GM12891 (cell line): ENCODE measurements around the gene COL17A1.
A peak's percentile ranks its signal among the peaks of the same experiment; 100 is the strongest.

ENCODE experiments used
- DNase-seq: peaks from one replicate; pipeline ENCODE4 v3.0.0; 2011; ENCODE audit warnings: low spot score; ENCODE audit not compliant: insufficient read length
- FAIRE-seq: peaks from 2 replicates; lab custom pipeline; 2011; peaks lifted over from hg19 to GRCh38; lab: Jason Lieb, UNC
- PAX5 ChIP-seq: IDR thresholded peaks from 2 replicates; pipeline ENCODE4 v1.6.1; 2011; ENCODE audit warnings: low read length, moderate library complexity, mild to moderate bottlenecking; ENCODE audit not compliant: insufficient read depth, severe bottlenecking
- POLR2A ChIP-seq: IDR thresholded peaks from 2 replicates; pipeline ENCODE4 v1.6.1; 2011; ENCODE audit warnings: low read depth, low read length, control low read depth
- POLR2AphosphoS5 ChIP-seq: IDR thresholded peaks from 2 replicates; pipeline ENCODE4 v1.6.1; 2011; ENCODE audit warnings: low read depth, low read length, control low read depth
- POU2F2 ChIP-seq: IDR thresholded peaks from 2 replicates; pipeline ENCODE4 v1.6.1; 2011; ENCODE audit warnings: low read depth, mild to moderate bottlenecking, control low read depth, low read length, moderate library complexity
- SPI1 ChIP-seq: IDR thresholded peaks from 2 replicates; pipeline ENCODE4 v1.6.1; 2011; ENCODE audit warnings: low read depth, low read length, control low read depth
- TAF1 ChIP-seq: IDR thresholded peaks from 2 replicates; pipeline ENCODE4 v1.6.1; 2011; ENCODE audit warnings: low read depth, low read length, control low read depth

COL17A1 gene

DNA sequence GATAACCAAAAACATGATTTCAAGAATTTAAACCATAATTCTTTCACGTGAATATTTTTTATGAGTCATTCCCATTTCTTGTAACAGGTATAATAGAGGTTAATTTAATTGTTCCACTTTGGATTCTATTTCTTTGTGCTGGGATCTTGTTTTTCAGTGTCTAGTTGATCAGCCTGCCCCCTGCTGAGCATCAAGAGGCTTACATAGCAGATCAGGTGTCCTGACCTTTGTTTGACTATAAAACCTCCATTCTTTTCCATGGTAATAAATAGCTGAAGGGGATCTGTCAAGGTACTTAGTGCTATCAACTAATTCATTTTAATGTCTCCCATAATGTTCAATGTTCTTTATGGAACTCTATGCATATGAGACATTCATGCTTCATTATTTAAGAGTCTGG lies 4.9 kb downstream of the COL17A1 start:
- FAIRE-seq (no peak), DNase-seq (no peak)
- TF ChIP-seq POU2F2: no peak
- no peak for TF ChIP-seq SPI1
- no peak for TF ChIP-seq TAF1
- no peak for TF ChIP-seq PAX5
- TF ChIP-seq POLR2A: no peak
- TF ChIP-seq POLR2AphosphoS5: no peak

DNA sequence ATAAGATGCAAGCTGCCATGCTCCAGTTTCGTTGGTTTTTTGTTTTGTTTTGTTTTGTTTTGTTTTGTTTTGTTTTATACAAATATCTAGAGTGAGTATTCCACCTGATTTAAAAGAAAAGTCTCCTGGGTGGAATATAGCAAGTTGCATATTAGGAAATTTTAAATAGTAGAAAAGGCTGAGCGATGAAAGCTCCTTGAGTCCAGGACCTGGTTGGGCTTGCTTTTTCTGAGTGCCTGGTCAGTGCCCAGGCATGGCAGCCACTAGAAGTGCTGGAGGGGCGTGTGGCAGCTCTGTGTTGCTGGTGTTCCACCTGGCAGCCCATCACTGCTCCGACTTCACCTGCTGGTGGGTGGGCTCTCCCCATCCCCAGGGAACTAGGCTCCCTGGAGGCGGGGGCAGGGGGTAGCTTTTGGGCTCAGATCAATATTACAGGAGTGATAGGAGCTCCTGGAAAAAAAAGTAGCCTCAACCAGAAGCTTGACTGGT lies 8.0 kb downstream of the COL17A1 start:
- FAIRE-seq (no peak), DNase-seq (no peak)
- TF ChIP-seq POU2F2: no peak
- no peak for TF ChIP-seq PAX5
- no peak for TF ChIP-seq SPI1
- TF ChIP-seq POLR2AphosphoS5: no peak
- TF ChIP-seq TAF1: no peak
- TF ChIP-seq POLR2A: no peak

DNA sequence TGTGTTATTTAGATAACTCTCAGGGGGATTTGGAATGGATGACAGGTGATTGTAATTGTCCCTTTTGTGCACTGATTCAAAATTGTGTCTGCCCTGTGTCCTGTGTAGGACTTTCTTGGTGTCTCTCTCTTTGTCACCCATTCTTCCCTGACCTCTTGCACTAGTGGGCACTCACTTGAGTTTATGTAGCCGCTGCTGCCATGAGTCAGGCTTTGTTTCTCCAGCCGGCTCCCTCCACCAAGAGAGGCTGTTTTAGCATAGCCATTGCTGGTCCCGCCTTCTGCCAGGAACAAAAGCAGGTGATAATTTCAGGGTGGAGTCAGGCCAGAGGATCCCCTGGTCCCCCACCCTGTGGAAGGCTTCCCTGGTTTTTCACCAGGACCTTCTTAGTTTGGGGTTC lies 8.4 kb downstream of the COL17A1 start:
- no peak for DNase-seq
- TF ChIP-seq PAX5 (no peak), POU2F2 (no peak), SPI1 (no peak), POLR2A (no peak), POLR2AphosphoS5 (no peak), TAF1 (no peak)
- no peak for FAIRE-seq

DNA sequence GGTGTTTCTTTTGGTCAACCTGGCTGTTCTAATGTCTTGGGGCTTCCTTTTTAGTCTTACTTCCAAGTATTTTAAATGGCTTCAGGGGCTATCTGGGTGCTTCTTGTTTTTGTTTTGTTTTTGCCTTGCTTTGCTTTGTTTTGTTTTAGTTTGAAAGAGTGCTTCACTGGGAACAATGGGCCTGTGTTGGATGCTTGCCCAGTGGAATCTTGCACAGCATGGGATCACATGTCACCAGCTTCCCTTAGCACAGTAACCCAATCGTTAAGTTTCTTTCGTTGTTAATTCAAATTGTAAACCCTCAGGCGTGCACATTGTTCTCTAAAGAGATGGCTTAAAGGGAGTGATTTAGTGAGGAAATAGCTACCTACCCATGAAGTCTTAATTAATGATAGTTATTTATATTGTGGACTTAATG lies 8.9 kb downstream of the COL17A1 start:
- TF ChIP-seq POLR2AphosphoS5: no peak
- FAIRE-seq: no peak
- no peak for DNase-seq

DNA sequence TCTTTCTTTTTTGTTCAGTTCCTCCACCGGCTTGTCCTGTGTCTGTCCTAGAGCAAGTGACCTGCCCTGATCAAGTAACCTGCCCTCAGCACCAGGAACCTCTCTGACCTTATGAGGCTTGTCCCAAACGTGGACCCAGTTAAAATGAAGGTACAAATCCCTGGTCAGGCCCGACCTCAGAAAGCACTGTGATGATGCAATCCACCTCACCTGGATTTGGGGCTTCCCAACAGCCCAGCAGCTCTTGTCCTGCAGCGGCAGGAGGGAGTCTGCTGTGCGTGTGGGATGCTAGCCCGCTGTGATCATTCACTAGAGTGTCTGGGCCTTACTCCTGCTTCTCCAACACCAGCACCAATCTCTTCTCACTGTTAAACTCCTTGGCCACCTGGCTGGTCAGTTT lies 11.2 kb downstream of the COL17A1 start:
- no peak for FAIRE-seq
- DNase-seq: no peak
- TF ChIP-seq POLR2A (no peak), PAX5 (no peak), POLR2AphosphoS5 (no peak), TAF1 (no peak), POU2F2 (no peak), SPI1 (no peak)

DNA sequence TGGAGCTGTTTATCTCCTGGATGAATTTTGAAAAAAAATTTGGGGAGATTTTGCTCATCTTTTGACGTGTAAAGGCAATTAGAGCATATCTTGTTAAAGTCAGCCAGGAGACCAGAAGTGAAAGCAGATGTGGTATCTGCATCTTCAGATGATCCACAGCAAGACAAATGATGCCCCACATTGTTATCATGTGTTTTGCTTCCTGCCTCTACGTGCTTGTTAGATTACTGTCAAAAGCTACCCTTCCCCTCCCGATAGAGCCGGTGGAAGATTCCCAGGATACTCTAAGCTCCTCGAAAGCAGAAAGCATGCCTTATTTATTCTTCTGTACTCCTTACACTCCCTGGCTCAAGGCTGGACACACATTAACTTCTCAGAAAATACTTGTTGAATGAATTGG lies 12.9 kb downstream of the COL17A1 start:
- FAIRE-seq (no peak), DNase-seq (no peak)
- TF ChIP-seq PAX5: no peak
- no peak for TF ChIP-seq TAF1
- TF ChIP-seq SPI1: 0 out of 2 replicates have a peak, but pooled peaks have one; percentile 10

DNA sequence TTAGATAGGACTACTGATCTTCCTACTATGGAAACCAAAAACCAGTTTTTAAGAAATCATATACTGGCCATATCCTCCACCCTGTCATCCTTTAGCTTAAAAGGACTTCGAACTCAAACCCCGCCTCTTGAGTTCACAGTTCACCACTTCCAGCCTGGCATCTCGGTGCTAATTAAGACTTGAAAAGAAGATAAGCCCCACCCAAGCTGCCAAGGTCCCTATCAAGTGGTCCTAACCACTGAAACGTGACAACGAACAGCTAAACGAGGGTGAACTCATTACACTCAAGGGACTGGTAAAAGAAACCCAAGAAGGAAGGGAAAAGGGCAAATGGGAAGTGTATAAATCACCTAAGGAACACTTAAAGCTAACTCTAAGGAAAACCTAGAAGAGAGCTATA lies 16.1 kb downstream of the COL17A1 start:
- TF ChIP-seq PAX5 (no peak), POLR2A (no peak), POU2F2 (no peak), TAF1 (no peak), POLR2AphosphoS5 (no peak), SPI1 (no peak)
- DNase-seq (no peak), FAIRE-seq (no peak)

DNA sequence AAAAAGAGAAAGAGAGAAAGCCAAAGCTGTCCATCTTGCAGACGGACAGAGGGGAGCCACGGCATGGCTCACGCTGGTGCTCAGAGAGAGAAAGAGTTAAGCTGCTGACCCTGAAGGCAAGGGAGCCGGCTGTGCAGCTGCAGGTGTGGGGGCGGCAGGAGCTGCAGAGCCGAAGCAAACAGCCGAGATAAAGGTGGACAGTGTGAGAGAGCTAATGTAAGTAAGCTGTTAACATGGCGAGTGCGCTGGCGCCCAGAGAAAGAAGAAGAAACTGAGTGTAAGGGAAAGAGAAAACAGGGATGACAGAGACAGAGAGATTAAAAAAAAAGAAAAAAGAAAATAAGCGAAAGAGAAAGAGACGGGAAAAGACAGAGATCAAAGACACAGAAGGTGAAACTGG lies 18.2 kb downstream of the COL17A1 start:
- no peak for TF ChIP-seq POLR2AphosphoS5
- no peak for TF ChIP-seq PAX5
- no peak for TF ChIP-seq TAF1
- TF ChIP-seq POU2F2: no peak
- no peak for TF ChIP-seq SPI1
- TF ChIP-seq POLR2A: no peak
- FAIRE-seq: no peak
- DNase-seq: no peak

DNA sequence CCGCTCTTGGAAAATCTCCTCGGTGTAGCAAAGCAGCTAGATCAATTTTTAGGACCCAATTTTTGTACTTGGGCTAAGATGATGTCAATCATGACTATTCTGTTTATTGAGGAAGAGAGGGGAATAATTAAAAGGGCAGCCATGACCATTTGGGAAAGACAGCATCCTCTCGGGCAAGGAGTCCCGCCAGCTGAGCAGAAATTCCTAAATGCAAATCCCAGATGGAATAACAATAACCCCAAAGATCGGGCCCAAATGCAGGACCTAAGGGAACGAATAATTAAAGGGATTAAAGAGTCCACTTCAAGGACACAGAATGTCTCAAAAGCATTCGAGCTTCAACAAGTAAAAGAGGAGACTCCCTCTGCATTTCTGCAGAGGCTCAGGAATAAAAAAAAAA lies 18.7 kb downstream of the COL17A1 start:
- FAIRE-seq (no peak), DNase-seq (no peak)
- TF ChIP-seq POU2F2 (no peak), POLR2AphosphoS5 (no peak), PAX5 (no peak), SPI1 (no peak), TAF1 (no peak), POLR2A (no peak)

DNA sequence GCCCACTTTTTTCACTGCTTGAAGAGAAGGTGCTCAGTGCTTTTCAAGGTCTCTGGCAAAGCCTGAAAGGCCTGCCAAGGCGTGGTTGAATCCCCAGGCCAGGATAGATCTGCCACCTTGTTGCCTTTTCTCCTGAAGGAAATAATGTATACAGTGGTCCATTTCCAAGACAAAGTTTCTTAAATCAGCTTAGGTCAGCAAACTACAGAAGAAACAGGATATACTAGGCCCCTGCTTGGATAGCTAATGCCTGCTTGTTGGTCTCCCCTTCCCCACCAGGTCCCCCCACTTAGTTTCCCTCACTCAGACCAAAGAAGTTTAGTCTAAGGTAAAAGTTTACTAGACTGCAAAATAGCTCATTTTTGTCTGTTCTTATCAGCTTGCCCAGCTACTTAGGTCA lies 19.9 kb downstream of the COL17A1 start:
- no peak for TF ChIP-seq POLR2A
- no peak for DNase-seq
- no peak for FAIRE-seq

DNA sequence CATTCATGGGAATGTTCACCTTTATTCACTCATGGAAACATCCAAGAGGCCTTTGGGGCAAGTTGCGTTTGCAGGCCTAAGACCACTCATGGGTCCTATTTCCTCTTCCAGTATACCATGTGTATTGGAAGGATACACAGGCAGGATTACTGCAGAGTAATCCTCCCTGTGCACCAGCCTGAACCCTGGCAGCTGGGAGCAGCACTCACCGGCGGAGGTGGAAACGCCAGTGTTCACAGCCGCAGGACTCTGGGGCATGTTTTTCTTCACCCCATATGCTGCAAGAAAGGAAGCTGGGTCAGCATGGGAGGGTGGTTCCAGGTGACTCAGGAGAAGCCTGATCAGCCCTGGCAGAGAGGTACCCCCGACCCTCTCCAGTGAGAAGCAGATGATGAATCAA lies 24.5 kb downstream of the COL17A1 start:
- DNase-seq (no peak), FAIRE-seq (no peak)
- no peak for TF ChIP-seq POLR2AphosphoS5
- TF ChIP-seq PAX5: no peak
- no peak for TF ChIP-seq POLR2A
- TF ChIP-seq SPI1: no peak
- no peak for TF ChIP-seq POU2F2
- TF ChIP-seq TAF1: no peak
